Activated CD4-positive, alpha-beta T cell treated with anti-CD3 and anti-CD28 coated beads, Interleukin-2, amount 50 U/mL, for 24 hours (primary cell): ENCODE data around the gene TRMT61A.

Experiments
- DNase-seq, 2 donors: peaks; one replicate each; pipeline ENCODE4 v3.0.0-alpha.2; 2020; ENCODE audit warnings: low read depth in 1 of 2, low spot score in 1 of 2

TRMT61A gene

DNA sequence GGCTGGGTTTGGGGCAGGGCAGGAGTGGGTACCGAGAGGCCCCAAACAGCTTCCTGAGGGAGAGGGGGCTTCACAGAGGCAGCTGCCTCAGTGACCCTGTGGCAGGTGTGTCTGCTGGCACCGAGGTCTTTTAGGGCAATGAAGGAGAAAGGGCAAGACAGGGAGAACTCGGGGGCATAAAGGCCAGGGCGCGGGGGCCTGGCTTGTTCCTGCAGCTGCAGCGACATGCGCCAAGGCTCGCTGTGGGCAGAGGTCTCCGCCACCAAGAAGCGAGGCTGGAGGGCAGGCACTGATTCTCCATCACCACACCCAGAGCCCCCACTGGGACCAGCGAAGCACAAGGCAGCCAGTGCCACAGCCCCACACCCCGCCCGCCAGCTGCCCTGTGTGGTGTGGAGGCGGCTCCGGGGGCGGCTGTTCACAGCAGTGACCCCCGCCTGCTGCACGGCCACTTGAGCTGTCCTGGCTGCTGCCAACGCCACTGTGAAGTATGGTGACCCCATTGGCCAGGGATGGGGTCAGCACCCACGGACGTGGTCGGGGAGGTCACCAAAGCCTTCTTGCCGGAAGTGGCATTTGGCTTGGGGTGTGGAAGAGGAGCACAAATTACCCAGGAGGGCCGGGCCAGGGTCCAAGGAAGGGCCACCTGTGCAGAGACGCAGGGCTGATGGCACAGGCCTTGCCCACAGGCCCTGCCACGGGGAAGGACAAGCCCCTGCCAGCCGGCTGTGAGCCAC, 17.1 kb downstream of the TRMT61A start:
- DNase-seq, result no peak

DNA sequence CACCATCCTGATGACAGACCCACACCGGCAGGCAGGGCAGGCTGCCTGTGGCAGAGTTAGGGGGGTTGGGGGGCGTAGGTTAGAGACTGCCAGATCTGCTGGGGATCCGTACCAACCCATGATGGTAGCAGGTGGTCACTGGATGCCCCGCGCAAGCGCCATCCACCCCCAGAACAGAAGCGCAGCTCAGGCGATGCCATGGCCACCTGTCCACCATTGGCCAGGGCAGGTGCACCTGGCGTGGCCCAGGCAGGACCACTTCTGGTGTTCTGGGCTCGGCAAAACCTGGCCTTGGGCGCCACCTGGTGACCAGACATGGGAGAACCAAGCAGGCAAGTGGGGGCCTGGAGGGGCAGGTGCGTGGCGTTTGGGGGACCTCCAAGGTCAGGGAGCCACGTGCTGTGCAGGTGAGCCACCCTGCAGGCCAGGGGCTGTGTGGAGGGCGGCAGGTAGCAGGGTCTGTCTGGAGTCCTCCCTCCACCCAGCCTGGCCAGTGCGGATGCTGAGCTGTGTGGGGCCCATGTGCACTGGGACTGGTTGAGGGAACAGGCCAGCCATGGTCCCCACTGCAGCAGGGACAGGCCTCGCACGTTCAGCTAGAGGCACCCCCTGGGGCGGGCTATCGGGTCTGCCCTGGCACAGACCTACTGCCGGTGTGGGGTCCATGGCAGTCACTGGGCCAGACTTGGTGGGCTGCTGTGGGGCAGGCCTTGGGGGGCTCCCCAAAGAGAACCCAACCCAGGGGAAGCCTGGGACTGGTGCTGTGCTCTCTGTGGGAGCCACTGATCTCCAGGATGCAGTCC, 17.9 kb downstream of the TRMT61A start:
- DNase-seq, result peak; percentile 58

GRCh38 chr14:103547455-103547940, 18.5 kb downstream of the TRMT61A start:
- no peak for DNase-seq

DNA sequence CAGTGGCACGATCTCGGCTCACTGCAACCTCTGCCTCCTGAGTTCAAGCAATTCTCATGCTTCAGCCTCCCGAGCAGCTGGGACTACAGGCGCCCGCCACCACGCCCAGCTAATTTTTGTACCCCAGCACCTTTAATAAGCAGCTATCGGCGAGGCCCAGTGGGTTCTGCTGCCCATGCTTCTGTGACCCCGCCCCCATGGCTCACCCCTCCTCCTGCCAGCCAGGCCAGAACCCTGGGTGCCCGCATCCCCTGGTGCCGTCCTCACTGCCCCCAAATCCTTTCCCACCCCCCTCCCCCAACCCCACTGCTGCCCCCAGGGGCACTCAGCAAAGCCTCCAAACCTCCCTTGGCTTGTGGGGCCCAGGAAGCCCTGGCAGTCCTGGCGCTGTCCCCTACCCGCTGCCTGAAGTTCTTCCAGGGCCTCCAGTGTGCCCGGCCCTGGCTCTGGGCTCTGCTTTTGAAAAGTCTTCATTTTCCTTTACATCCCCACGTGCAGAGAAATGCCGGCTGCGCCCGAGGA, 19.0 kb downstream of the TRMT61A start:
- no peak for DNase-seq

DNA sequence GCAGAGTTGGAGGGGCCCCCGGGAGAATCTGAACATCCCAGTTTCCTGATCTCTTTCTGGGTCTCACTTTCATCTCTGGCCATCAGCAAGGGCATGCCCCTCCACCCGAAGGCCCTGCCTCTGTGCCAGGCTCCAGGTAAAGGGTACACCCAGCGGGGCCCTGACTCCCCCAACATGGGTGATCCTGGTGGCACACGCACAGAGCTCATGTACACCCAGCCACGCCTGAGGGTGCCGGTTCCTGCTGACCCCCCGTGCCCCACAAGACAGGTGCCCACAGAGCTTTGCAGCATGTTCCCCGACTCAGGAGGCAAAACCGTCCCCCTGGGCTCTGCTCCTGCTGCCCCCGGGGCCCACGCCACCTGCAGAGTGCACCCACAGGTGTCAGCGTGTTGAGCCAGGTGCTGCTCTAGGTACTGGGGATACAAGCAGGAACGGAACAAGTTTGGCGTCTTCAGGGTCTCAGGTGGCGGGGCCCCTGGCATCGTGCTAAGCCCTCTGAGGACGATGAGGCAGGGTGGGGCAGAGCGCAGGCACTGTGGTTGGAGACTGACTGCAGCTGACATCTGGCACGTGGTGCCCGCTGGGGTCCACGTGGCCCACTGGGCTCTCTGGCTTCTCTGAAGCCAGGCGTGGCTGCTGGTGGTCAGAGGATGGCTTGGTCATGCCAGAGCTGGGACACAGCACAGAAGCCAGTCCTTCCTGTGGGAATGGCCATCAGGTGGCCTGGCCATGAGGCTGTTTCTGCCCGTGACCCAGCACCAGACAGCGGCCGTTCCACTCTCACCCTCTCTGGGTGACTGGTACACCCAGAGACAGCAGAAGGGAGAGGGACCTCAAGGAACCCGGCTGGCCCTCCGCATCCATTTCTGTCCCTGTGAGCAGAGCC, 19.7 kb downstream of the TRMT61A start:
- DNase-seq, result no peak

DNA sequence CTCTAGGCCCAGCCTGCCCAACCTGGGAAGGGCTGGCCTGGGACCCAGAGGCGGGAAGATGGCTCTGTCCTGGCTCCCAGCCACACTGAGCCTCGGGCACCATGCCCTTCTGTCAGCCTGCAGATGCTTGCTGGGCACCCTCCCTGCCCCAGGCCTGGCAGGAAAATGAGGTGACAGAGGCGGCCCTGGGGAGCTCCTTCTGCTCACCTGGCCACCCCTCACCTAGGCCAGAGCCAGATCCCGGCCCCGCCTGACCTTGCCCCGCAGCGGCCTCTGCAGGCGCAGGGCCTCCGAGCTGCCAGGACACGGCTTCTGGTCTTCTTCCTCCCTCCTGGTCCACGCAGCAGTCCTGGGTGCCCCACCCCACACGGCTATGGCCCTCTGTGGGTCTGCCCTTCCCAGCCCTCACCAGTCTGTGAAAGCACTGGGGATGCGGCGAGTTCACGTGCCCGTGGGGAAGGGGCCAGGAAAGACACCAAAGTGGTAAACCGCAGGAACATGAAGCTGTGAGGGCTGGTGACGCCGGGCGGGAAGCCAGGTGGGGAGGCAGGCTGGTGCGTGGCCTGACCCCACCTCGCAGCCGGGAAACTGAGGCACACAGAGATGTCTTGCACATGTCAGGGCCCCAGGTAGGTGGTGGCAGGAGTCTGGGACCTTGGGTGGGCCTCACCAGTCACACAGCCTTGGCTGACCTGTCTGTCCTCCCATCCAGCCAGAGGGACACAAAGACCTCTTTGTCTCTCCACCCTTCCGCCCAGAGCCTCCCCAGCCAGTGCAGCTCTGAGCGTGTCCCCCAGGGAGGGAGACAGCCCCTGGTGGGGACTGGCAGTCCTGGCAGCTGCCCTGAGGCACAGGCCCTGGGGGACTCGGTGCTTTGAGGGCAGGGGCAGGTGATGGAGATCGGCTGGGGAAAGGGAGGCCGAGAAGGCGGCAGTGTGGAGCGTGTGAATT, 20.6 kb downstream of the TRMT61A start:
- no peak for DNase-seq

DNA sequence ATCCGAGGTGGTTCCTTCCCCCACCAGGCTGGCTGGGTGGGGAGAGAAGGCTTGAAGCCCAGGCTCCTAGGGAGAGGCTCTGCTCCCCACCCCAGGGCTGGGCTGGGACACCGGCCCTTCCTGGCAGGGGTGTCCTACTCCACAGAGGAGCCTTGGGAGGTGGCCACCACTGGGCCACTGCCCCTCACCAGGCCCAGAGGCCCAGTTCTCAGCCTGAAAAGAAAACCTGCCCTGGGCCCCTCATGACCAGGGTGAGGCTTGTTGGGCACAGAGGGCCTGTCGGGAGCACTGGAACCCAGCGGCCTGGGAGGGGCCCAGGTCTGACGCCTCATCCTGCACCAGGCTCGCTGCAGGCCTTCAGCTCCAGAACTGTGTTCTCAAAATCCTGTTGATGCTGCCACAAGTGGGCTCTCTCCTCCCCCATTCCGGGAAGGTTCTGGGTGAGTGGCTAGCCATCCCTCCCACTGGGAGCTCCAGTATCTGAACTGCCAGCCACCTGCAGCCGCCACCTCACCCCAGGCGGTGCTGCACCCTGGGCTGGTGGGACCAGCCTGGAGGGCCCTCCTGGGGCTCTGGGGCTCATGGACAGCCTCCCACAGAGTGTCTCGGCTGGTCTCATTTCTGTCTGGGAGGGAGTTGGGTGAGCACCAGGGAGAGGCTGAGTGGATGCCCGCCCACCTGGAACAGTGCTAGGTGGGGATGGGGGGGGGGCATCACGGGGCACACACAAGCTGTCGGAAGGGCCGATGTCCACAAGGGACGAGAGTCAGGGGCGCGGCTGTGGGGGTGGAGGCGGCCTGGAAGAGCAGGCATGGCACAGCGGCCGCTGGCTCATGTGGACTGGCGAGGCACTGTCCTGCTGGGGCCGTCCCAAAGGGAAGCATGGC, 21.7 kb downstream of the TRMT61A start:
- DNase-seq, result no peak

- DNase-seq, result no peak
Measured at GRCh38 chr14:103551338-103551762, 22.4 kb downstream of the TRMT61A start.

GRCh38 chr14:103552011-103552845, 23.2 kb downstream of the TRMT61A start:
- DNase-seq, result no peak

DNA sequence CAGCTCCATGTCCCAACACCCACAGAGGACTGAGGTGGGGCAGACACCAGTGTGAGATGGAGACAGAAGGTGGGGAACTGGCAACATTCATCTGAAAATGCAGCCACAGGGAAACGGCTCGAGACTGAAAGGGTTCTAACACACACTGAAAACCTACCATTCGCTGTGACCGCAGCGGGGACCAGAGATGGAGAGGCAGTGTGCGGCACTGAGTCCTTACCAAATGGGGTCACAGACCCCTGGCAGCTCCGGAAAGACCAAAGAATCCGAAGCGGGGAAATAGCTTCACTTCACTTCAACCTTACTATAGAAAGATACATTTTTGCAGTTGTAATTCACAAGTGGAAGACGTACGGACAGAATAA, 23.8 kb downstream of the TRMT61A start:
- DNase-seq, result no peak

GRCh38 chr14:103555559-103556337, 26.8 kb downstream of the TRMT61A start:
- no peak for DNase-seq

- DNase-seq, result no peak
Measured at GRCh38 chr14:103556946-103557758, 28.2 kb downstream of the TRMT61A start.

DNA sequence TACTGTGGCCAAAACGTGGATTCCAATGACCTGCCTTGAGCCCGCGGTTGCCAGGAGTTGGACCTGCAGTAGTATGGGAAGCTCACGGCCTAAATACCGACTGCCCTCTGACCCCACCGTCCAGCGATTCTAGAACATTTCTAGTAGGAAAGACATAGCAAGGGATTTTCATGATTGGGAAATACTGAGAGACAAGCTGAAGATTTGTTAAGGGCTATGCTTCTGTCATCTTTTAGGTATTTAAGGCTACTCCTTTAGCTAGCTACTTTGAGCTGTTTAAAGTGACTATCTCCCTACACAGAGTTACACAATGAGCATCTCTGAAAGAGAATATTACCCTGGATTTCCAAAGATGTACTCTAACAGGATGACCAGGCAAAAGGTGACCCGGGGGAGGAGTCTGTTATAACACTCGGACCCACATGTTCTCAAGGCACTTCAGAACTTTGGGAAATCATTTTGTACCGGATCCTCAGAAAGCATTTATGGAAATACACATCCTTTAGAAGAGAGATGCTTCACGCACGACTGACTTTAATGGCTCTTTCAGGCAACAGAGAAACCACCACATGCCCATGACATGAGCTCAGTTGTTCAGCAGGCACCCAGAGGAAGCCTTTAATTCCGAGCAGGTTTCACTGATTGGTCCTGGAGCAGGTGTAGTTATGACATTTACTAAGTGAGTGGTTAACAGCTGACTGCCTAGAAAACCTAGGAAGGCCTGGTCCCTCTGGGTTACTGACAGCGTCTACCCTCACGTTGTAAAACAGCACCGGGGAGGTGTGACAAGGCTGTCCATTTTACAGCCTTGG, 29.3 kb downstream of the TRMT61A start:
- no peak for DNase-seq

DNA sequence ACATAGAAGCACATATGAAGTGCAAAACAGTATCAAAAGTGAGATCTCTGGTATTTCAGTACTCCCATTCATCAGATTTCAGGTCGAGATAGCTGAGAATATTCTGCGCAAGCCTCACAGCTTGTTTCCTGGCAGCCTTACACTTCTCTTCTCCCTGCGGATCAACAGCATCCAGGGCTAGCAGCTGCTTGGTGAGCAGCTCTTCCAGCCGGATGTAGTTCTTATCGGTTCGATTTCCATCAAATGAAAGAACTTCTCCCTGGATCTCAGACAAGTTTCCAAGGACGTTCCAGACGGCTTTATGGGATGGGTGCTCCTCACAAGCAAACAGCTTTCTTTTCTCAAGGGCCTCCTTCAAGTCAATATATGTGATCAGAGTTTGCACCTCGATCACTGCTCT, 30.8 kb downstream of the TRMT61A start:
- no peak for DNase-seq

- no peak for DNase-seq
Measured at GRCh38 chr14:103560691-103561090, 31.7 kb downstream of the TRMT61A start.
